T-helper 2 cell treated with Interferon-gamma antibody and Interleukin-4, amounts not matched to agents 5 μg/mL and 100 μg/mL, for 36 hours (primary cell): ENCODE data around the gene SHANK1.
A peak's percentile ranks its signal among the peaks of the same experiment; 100 is the strongest.

ENCODE experiments used
- DNase-seq: peaks from one replicate; pipeline ENCODE4 v3.0.0; 2021; ENCODE audit warnings: low spot score
- H3K27ac Mint-ChIP-seq: one replicate; pipeline ENCODE4 v1.8.0; 2021; ENCODE audit warnings: mild to moderate bottlenecking, mixed read lengths
- H3K27me3 Mint-ChIP-seq: one replicate; pipeline ENCODE4 v1.8.0; 2021; ENCODE audit warnings: low read depth, mixed read lengths
- H3K36me3 Mint-ChIP-seq: one replicate; pipeline ENCODE4 v1.8.0; 2021; ENCODE audit warnings: low read depth, mixed read lengths
- H3K4me1 Mint-ChIP-seq: one replicate; pipeline ENCODE4 v1.8.0; 2021; ENCODE audit warnings: low read depth, mixed read lengths
- H3K4me3 Mint-ChIP-seq: one replicate; pipeline ENCODE4 v1.8.0; 2022; ENCODE audit warnings: mild to moderate bottlenecking, moderate library complexity, mixed read lengths
- H3K9me3 Mint-ChIP-seq: one replicate; pipeline ENCODE4 v1.8.0; 2021; ENCODE audit warnings: mixed read lengths

The SHANK1 gene

DNA sequence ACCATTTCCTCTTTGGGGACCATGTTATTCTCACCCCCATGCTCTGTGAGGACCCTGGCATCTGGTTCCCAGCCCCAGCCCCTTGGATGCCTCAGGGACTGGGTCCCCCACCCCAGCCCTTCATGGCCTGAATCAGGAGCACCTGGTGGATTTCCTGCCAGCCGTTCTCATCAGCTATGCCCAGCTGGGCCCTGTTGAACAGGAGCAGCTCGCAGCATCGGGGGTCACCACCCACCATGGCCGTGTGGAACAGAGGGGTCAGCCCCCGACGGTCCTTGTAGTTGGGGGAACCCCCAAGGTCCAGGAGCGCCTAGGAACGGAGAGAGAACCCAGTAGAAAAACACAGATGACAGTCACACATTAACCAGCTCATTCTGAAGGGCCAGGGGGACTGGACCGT lies 7.8 kb downstream of the SHANK1 start:
- no peak overlapping the region for H3K27ac Mint-ChIP-seq
- H3K4me3 Mint-ChIP-seq, result no peak overlapping the region
- H3K4me1 Mint-ChIP-seq, result peaks cover 8% of the 10 kb centered on the region
- H3K27me3 Mint-ChIP-seq, result peaks cover 32% of the 10 kb centered on the region
- no peaks in the 10 kb centered on the region for H3K36me3 Mint-ChIP-seq
- no peak for DNase-seq
- H3K9me3 Mint-ChIP-seq, result no peaks in the 10 kb centered on the region

DNA sequence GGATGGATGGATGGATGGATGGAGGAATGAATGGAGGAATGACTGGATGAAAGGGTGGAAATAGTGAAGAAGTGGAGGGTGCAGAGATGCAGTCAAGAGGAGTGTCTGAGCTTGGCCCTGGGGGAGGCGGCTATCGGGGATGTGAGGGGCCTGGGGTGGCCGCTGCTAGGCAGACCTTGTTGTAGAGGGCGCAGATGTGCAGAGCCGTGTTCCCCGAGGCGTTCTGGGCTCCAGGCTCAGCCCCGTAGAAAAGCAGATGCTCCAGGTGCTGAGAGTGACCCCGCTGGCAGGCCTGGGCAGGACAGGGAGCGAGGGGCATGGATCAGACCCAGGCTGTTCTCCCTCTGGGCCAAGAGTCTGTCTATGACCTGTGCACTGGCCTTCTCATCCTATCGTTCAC lies 8.4 kb downstream of the SHANK1 start:
- DNase-seq, result no peak
- no peak overlapping the region for H3K27ac Mint-ChIP-seq
- H3K4me3 Mint-ChIP-seq, result no peak overlapping the region
- H3K27me3 Mint-ChIP-seq, result peaks cover 30% of the 10 kb centered on the region
- H3K36me3 Mint-ChIP-seq, result no peaks in the 10 kb centered on the region
- H3K9me3 Mint-ChIP-seq, result no peaks in the 10 kb centered on the region
- peaks cover 8% of the 10 kb centered on the region for H3K4me1 Mint-ChIP-seq

DNA sequence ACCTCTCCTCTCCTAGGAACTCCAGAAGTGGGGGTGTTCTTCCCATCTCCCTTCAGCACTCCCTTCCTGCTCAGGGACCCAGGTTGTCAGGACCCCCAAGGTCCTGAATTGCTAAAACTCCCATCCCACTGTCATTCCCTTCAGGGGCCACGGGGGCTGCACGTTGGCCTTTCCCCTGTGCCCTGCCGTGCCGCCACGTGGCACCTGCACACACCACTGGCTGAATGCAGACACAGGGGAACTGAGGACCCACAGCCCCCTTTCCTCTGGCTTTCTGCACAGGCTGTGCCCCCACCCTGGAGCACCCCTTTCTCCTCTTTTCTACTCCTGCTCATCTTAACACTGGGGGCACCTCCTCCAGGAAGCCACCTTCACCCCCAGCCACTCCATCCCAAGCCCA lies 9.0 kb downstream of the SHANK1 start:
- H3K9me3 Mint-ChIP-seq, result no peaks in the 10 kb centered on the region
- no peaks in the 10 kb centered on the region for H3K36me3 Mint-ChIP-seq
- peaks cover 26% of the 10 kb centered on the region for H3K27me3 Mint-ChIP-seq
- DNase-seq, result no peak
- no peak overlapping the region for H3K4me3 Mint-ChIP-seq
- peaks cover 8% of the 10 kb centered on the region for H3K4me1 Mint-ChIP-seq
- H3K27ac Mint-ChIP-seq, result no peak overlapping the region

DNA sequence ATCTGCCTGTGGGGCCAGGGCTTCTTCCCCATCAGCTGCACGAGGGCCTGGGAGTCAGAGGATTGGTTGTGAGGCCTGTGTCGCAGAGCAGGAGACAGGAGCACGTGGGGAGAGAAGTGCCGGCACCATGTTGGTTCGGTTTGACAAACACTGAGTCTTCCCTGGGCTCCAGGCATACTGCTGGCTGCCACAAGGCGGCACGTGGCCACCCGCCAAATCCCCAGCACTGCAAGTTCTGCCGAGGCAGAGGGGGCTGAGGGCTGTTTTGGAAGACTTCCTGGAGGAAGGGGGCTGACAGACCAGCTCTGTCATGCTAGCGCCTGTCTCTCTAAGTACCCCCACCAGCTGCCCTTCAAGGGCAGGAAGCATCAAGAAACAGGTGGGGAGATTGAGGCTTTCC lies 9.5 kb downstream of the SHANK1 start:
- no peaks in the 10 kb centered on the region for H3K9me3 Mint-ChIP-seq
- H3K36me3 Mint-ChIP-seq, result no peaks in the 10 kb centered on the region
- peaks cover 24% of the 10 kb centered on the region for H3K27me3 Mint-ChIP-seq
- DNase-seq, result no peak
- peaks cover 8% of the 10 kb centered on the region for H3K4me1 Mint-ChIP-seq
- no peak overlapping the region for H3K4me3 Mint-ChIP-seq
- H3K27ac Mint-ChIP-seq, result no peak overlapping the region

DNA sequence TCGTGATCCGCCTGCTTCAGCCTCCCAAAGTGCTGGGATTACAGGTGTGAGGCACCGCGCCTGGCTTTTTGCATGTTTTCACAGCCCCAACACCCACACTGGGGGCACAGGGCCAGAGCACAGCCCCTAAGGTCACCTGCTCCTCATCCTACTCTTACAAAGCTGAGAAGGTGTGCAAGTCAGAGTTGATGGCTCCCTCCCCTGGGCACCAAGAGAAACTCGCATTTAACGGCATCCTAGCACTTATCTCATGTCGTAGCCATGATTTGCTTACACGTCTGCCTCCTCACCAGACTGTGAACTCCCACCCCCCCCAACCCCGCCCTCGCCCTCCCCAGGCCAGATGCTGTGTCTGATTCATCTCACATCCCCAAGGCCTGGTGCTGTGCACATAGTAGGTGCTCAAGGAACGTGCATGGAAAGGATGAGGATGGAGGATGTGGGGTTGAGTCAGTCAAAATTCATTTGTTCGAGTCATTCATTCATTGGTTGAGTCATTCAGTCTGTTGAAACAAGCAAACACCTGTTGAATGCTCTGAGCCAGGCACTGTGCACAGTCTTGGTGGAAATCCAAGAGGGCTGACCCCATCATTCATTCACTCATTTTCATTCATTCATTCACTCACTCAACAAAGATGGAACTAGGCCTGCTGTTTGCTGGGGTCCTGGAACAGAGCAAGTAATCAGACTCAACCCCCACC lies 11.3 kb downstream of the SHANK1 start:
- H3K27ac Mint-ChIP-seq, result no peak overlapping the region

DNA sequence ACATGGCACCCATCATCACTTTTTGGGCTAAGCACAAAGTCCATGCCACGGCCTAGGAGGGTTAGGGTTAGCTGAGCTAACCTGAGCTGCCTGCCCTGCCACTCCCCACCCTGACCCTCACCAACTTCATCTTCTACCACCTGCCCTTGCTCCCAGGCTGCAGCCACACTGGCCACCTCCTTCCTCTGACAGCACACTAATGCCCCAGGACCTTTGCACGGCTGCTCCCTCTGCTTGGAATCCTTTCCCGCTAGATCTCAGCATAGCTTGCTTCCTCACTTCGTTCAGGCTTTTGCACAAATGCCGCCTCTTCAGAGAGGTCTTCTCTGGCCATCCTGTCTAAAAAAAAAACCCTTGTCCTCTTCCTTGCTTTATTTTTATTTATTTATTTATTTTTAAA lies 13.2 kb downstream of the SHANK1 start:
- DNase-seq, result no peak
- Mint-ChIP-seq H3K27me3 (peaks cover 13% of the 10 kb centered on the region), H3K27ac (no peak overlapping the region), H3K4me3 (no peak overlapping the region), H3K9me3 (no peaks in the 10 kb centered on the region), H3K36me3 (no peaks in the 10 kb centered on the region), H3K4me1 (peaks cover 4% of the 10 kb centered on the region)

More for the DNA sequence above, 11.3 kb downstream of the SHANK1 start:
- no peak for DNase-seq
- H3K4me3 Mint-ChIP-seq, result no peak overlapping the region
- H3K27me3 Mint-ChIP-seq, result peaks cover 20% of the 10 kb centered on the region
- peaks cover 10% of the 10 kb centered on the region for H3K4me1 Mint-ChIP-seq
- no peaks in the 10 kb centered on the region for H3K9me3 Mint-ChIP-seq
- no peaks in the 10 kb centered on the region for H3K36me3 Mint-ChIP-seq

DNA sequence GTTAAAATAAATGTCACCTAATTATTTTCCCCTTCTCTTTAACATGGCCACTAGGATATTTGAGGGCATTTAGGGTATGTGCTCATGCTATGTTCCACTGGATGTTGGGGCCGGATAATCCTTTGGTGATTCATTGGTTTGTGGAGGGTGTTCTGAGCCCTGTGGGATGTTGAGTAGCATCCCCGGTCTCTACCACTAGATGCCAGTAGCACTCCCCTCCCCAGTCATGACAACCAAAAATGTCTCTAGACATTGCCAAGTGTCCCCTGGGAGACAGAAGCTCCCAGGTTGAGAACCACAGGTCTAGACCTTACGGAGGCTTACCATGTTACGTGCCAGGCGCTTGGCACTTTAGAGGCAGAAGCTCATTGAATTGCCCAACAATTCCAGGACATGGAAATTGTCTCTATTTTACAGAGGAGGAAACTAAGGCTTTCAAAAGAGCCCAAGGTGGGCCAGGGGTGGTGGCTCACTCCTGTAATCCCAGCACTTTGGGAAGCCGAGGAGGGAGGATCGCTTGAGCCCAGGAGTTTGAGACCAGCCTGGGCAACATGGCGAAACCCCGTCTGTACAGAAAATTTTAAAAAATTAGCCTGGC lies 14.1 kb downstream of the SHANK1 start:
- Mint-ChIP-seq H3K27ac (no peak overlapping the region), H3K9me3 (no peaks in the 10 kb centered on the region), H3K27me3 (peaks cover 13% of the 10 kb centered on the region), H3K4me3 (no peak overlapping the region), H3K4me1 (peaks cover 4% of the 10 kb centered on the region), H3K36me3 (no peaks in the 10 kb centered on the region)
- peak; percentile 20 for DNase-seq

DNA sequence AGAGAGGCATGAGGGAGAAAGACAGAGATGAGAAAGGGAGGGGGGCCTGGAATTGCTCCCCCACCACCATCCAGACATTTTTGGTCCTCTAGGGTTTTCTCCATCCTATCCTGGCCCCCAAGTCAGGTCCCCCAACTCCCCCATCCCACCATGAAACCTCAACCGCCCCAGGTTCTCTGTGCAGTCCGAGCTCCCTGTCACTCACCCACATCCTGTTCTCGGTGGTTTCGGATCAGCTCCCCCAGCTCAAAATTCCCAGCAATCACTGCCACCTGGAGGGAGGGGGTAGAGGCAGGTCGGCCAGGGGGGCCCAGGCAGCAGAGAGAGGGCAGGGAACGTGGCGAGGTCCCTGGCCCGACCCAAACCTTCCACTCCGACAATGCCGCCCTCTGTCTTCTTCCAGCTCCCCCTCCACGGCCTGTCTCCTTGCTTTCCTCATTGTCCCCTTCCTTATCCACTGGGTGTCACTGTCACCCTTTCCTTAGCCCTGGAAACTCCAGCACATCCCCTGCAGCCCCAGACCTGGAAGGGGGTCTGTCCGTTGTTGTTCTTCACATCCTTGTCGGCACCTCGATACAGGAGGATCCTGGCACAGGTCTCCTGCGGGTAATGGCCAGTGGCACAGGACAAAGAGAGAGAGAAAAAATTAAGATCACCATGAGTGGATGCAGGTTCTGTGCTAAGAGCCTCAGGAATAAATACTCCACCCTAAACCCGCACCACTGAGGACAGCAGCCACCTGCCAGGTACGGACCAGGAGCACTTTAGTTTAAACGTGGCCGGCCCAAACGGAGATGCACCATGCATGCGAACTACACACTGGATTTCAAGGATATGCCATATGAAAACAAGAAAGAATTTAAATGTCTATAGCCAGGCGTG lies 15.4 kb downstream of the SHANK1 start:
- H3K27ac Mint-ChIP-seq, result no peak overlapping the region
- DNase-seq, result no peak
- peaks cover 4% of the 10 kb centered on the region for H3K4me1 Mint-ChIP-seq
- peaks cover 13% of the 10 kb centered on the region for H3K27me3 Mint-ChIP-seq
- no peak overlapping the region for H3K4me3 Mint-ChIP-seq
- H3K36me3 Mint-ChIP-seq, result no peaks in the 10 kb centered on the region
- H3K9me3 Mint-ChIP-seq, result no peaks in the 10 kb centered on the region

DNA sequence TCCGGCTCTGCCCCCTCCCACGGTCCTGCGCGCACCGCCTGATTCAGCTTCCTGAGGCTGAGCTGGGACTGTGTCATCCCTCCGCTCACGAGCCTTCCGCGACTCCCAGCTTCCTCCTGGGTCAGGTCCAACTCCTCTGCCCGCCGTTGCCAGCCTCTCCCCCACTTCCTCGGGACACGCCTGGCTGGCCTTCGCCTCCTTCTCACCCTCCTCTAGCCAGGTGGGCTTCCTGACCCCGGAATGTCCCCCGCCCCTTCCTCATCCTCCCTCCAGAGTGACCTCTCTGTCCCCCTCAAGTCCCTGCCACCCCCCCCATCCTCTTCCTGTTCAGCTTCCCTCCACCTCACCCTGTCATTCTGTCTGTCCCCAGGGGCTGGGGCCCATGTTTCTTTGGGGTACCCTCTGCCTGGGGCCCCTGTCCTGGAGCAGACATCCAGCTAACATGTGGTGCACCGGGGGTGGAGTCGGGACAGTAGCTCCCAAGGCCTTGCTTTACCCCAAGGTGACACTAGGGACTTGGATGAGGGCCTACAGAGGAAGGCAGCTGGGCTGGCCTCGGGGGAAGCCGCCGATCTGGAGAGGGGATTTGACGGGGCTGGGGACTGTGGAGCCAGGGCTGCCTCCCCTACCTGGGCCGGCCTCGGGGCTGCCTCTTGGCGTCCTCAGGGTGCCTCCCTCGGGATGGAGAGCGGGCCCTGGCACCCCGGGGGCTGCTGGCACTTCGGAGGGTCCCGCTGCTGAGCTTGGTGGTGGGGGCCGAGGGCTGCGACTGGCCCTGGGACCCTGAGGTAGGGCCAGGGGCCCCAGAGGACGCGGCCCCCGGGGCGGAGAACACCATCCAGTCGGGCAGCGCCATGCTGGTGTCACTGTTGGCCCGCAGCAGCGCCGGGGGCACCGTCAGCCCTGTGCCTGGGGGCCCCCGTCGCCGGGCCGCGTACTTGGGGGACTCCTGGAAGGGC lies 16.5 kb downstream of the SHANK1 start:
- Mint-ChIP-seq H3K27ac (no peak overlapping the region), H3K4me3 (no peak overlapping the region), H3K9me3 (no peaks in the 10 kb centered on the region), H3K4me1 (peaks cover 4% of the 10 kb centered on the region), H3K36me3 (no peaks in the 10 kb centered on the region), H3K27me3 (peaks cover 16% of the 10 kb centered on the region)
- no peak for DNase-seq

DNA sequence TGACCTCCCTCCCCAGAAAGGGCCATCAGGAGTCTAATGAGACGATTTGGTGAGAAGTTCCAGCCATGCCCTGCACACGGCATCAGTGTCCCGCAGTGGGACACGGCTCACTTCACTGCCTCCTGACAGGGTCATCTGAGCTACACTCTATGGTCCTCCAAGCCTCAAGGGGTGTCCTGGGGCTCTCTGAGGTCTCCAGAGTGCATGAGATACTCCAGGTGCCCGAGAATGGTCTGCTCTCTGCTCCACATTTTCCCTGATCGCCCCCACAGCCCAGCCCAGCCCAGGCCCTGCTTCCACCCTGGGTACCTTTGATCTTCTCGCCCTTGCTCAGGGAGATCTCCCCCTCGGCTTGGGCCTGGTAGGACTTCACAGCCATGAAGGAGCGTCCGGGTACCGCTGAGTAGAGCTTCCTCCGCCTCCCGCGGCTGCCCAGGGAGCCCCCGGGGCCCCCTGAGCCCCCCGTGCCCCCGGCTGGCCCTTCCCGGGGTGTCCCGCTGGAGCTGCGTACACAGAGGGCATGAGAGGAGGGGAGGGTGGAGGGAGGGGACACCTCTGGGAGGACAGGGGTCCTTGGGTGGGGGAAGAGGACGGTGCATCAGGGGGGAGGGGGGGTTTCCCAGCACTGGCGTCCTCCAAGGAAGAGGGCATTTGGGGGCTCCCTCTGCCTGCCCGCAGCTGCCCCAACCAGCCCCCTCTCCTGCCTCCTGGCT lies 17.3 kb downstream of the SHANK1 start:
- no peak overlapping the region for H3K27ac Mint-ChIP-seq

DNA sequence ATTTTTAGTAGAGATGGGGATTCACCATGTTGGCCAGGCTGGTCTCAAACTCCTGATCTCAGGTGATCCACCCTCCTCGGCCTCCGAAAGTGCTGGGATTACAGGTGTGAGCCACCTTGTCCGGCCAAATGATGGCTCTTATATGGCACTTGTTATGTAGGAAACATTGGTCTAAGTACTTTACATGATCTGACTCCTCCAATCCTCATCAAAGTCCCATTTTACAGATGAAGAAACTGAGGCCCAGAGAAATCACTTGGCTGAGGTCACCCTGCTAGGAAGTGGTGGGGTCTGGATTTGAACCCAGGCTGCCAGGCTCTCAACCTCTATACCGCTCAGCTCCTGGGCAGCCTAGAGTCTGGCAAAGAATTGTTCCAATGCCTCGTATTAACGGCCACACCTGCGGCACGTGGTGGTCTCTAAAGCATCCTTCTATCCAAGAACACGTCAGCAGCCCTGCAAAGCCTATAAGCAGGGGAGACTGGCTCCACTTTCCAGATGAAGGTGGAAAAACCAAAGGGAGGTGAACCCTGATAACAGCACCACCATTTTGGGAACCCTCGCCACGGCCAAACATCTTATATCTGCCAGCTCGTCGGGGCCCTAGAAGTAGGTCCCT lies 18.1 kb downstream of the SHANK1 start:
- no peak overlapping the region for H3K27ac Mint-ChIP-seq
- no peaks in the 10 kb centered on the region for H3K36me3 Mint-ChIP-seq
- H3K27me3 Mint-ChIP-seq, result peaks cover 22% of the 10 kb centered on the region
- no peak for DNase-seq
- H3K9me3 Mint-ChIP-seq, result no peaks in the 10 kb centered on the region
- no peak overlapping the region for H3K4me3 Mint-ChIP-seq
- H3K4me1 Mint-ChIP-seq, result peaks cover 4% of the 10 kb centered on the region

More for the DNA sequence above, 17.3 kb downstream of the SHANK1 start:
- peaks cover 18% of the 10 kb centered on the region for H3K27me3 Mint-ChIP-seq
- H3K4me1 Mint-ChIP-seq, result peaks cover 4% of the 10 kb centered on the region
- no peak overlapping the region for H3K4me3 Mint-ChIP-seq
- H3K9me3 Mint-ChIP-seq, result no peaks in the 10 kb centered on the region
- no peak for DNase-seq
- H3K36me3 Mint-ChIP-seq, result no peaks in the 10 kb centered on the region

DNA sequence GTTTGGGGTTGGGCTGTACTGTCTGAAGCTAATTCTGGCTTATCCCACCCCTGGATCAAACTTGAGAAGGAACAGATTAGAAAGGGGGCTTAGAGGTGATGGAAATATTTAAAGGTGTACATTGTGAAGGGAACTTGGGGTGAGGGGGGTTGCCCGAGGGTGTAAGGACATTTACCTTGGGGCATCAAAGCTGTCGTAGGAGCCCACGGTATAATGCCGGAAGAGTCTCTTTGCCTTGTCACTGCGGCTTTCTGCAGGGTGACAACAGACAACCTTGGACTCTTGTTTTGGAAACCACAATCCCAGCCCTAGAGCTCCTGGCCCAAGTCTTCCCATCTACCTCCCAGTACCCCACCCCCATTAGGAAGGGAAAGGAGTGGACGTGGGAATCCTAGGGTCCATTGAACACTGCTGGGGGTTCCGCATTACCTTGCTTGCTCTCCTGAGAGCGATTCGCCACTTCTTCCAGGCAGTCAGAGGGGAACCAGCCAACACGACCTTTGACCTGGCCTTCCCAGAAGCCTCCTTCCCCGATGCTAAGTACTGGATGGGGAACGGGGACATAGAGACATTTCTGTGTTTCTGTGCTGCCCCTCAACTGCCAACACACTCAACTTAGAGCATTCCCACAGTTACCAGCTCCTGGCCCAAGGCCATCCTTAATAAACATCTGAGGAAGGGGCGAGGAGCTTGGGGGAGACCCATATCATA lies 22.0 kb downstream of the SHANK1 start:
- H3K36me3 Mint-ChIP-seq, result no peaks in the 10 kb centered on the region
- no peak overlapping the region for H3K27ac Mint-ChIP-seq
- no peaks in the 10 kb centered on the region for H3K9me3 Mint-ChIP-seq
- DNase-seq, result no peak
- no peak overlapping the region for H3K4me3 Mint-ChIP-seq
- H3K4me1 Mint-ChIP-seq, result no peaks in the 10 kb centered on the region
- peaks cover 25% of the 10 kb centered on the region for H3K27me3 Mint-ChIP-seq
